Keratinocyte (primary cell): ENCODE measurements around the gene BEST3. TPM values are rescaled to one million over a fixed set of nuclear protein-coding genes. Genes with fewer than 3 reads are reported as not detected.
A peak's percentile ranks its signal among the peaks of the same experiment; 100 is the strongest.

Source experiments
- DNase-seq: peaks from one replicate; pipeline ENCODE4 v3.0.0-alpha.2; 2011; ENCODE audit warnings: low read depth, missing footprints, low spot score
- FAIRE-seq: peaks from 2 replicates; lab custom pipeline; 2011; peaks lifted over from hg19 to GRCh38; lab: Jason Lieb, UNC
- H2AFZ ChIP-seq: 2 replicates; pipeline ENCODE4 v1.6.0; 2012; ENCODE audit warnings: low read length, control low read depth, inconsistent platforms; ENCODE audit not compliant: control insufficient read depth
- H3K27ac ChIP-seq: 2 replicates; pipeline ENCODE4 v1.5.1; 2011; ENCODE audit warnings: low read length; ENCODE audit not compliant: control insufficient read depth, insufficient read depth
- H3K27me3 ChIP-seq: 3 replicates; pipeline ENCODE4 v1.6.0; 2011; ENCODE audit warnings: low read length; ENCODE audit not compliant: control insufficient read depth, insufficient read depth; ENCODE audit errors: extremely low read depth
- H3K36me3 ChIP-seq, 2 experiments: 2 replicates in 1 of 2; 3 replicates in 1 of 2; pipeline ENCODE4 v1.5.1; 2011; ENCODE audit warnings: low read length in 2 of 2, mild to moderate bottlenecking in 1 of 2; ENCODE audit not compliant: control insufficient read depth in 2 of 2, insufficient read depth in 2 of 2; ENCODE audit errors: extremely low read depth in 1 of 2
- H3K4me1 ChIP-seq: 3 replicates; pipeline ENCODE4 v1.5.1; 2011; ENCODE audit warnings: low read length; ENCODE audit not compliant: control insufficient read depth, insufficient read depth; ENCODE audit errors: extremely low read depth
- H3K4me2 ChIP-seq: 3 replicates; pipeline ENCODE4 v1.6.0; 2011; ENCODE audit warnings: low read depth, low read length; ENCODE audit not compliant: control insufficient read depth, insufficient read depth; ENCODE audit errors: extremely low read depth
- H3K4me3 ChIP-seq, 3 experiments: fragments of 200-600 bp in 1 of 3; sonication (generic) in 1 of 3; 2 replicates in 2 of 3; 3 replicates in 1 of 3; pipeline ENCODE4 v1.5.1; 2011 to 2016; ENCODE audit warnings: low read length in 3 of 3, mild to moderate bottlenecking in 3 of 3, control low read depth in 2 of 3, inconsistent platforms in 1 of 3, low read depth in 1 of 3, mixed read lengths in 1 of 3, mixed run types in 1 of 3, moderate library complexity in 1 of 3; ENCODE audit not compliant: control insufficient read depth in 2 of 3, insufficient read depth in 2 of 3; ENCODE audit errors: extremely low read depth in 1 of 3
- H3K79me2 ChIP-seq: 2 replicates; pipeline ENCODE4 v1.6.0; 2012; ENCODE audit warnings: low read length; ENCODE audit not compliant: control insufficient read depth, insufficient read depth
- H3K9ac ChIP-seq: 3 replicates; pipeline ENCODE4 v1.6.0; 2011; ENCODE audit warnings: low read length; ENCODE audit not compliant: control insufficient read depth, insufficient read depth; ENCODE audit errors: extremely low read depth
- H3K9me1 ChIP-seq: 3 replicates; pipeline ENCODE4 v1.6.0; 2011; ENCODE audit warnings: low read length; ENCODE audit not compliant: control insufficient read depth, insufficient read depth; ENCODE audit errors: extremely low read depth
- H3K9me3 ChIP-seq: 2 replicates; pipeline ENCODE4 v1.5.1; 2012; ENCODE audit warnings: low read depth, low read length; ENCODE audit not compliant: control insufficient read depth
- H4K20me1 ChIP-seq: 3 replicates; pipeline ENCODE4 v1.6.0; 2011; ENCODE audit warnings: low read length; ENCODE audit not compliant: control insufficient read depth, insufficient read depth; ENCODE audit errors: extremely low read depth
- CTCF ChIP-seq, 3 experiments: IDR thresholded peaks in 1 of 3; conservative IDR thresholded peaks in 1 of 3; optimal IDR thresholded peaks in 1 of 3; 2 replicates in 2 of 3; 3 replicates in 1 of 3; pipeline versions ENCODE3 to v1.5.1; 2011; ENCODE audit warnings: low read length in 3 of 3, mild to moderate bottlenecking in 3 of 3, moderate library complexity in 2 of 3, control low read depth in 1 of 3, inconsistent platforms in 1 of 3; ENCODE audit not compliant: insufficient read depth in 2 of 3; ENCODE audit errors: extremely low read depth in 1 of 3
- EZH2 ChIP-seq: IDR thresholded peaks from one replicate; pipeline ENCODE4 v1.6.1; 2012; ENCODE audit warnings: inconsistent platforms, mild to moderate bottlenecking, low read length, moderate library complexity
- dilution Hi-C: fragments of 300-500 bp; cut with MboI; formaldehyde crosslinking; loops from one replicate; pipeline ENCODE4 v1.7.0; 2020; ENCODE audit warnings: low sequenced_read_pairs; ENCODE audit not compliant: extremely low pct_ligation_motif_present
- polyA plus RNA-seq, 5 experiments: library from polyadenylated mRNA; depleted of rRNA in 3 of 5; stranded (reverse) in 3 of 5; stranded (forward) in 1 of 5; unstranded in 1 of 5; fragments of >200 nt; gene quantifications; 1 replicate in 1 of 5; 2 replicates in 3 of 5; 3 replicates in 1 of 5; pipeline versions ENCODE4 v1.2.1 to v1.2.3, GENCODE V29; 2011 to 2012; ENCODE audit warnings: missing spikeins in 2 of 5, low read depth in 1 of 5, low replicate concordance in 1 of 5

Gene BEST3
- polyA plus RNA-seq, 1 donor (not counting 4 experiments of a cell fraction or from before 2014, with no cell fraction given): 0.07 TPM

- TF ChIP-seq EZH2 (no peak), CTCF (optimal IDR thresholded peaks at IDR 0.05 in 1 of 3, IDR thresholded peaks at IDR 0.05 in 1 of 3, conservative IDR thresholded peaks at IDR 0.05 in 1 of 3; ENCODE audit: extremely low read depth in 1 of 3, insufficient read depth in 2 of 3, low read length in 3 of 3) (no peak)
- H3K79me2 ChIP-seq: no peaks in the 10 kb centered on the region
- FAIRE-seq (peak; percentile 5), DNase-seq (no peak)
- dilution Hi-C loops: no loop called here
- H3K9me1 ChIP-seq: no peaks in the 10 kb centered on the region
- H3K4me1 ChIP-seq: peaks cover 35% of the 10 kb centered on the region
- no peak overlapping the region for H3K4me3 ChIP-seq
- no peaks in the 10 kb centered on the region for H3K9me3 ChIP-seq
- H3K4me2 ChIP-seq: peak overlapping the region; percentile 68
- H4K20me1 ChIP-seq: no peaks in the 10 kb centered on the region
- H3K27ac ChIP-seq: peak overlapping the region; percentile 79
- peak overlapping the region; percentile 81 for H2AFZ ChIP-seq
- no peaks in the 10 kb centered on the region for H3K27me3 ChIP-seq
- H3K36me3 ChIP-seq: no peaks in the 10 kb centered on the region
- H3K9ac ChIP-seq: peak overlapping the region; percentile 35
Measured at GRCh38 chr12:69655616-69656340, 43.3 kb downstream of the BEST3 start.

GRCh38 chr12:69653703-69654102 is 45.4 kb downstream of the BEST3 start:
- FAIRE-seq: peak; percentile 29
- dilution Hi-C loops: no loop called here

More at GRCh38 chr12:69653703-69654102, 45.4 kb downstream of the BEST3 start:
- DNase-seq: no peak
- H3K9me1 ChIP-seq: no peaks in the 10 kb centered on the region
- H3K4me1 ChIP-seq: peaks cover 36% of the 10 kb centered on the region
- H3K27ac ChIP-seq: no peak overlapping the region
- no peaks in the 10 kb centered on the region for H3K27me3 ChIP-seq
- TF ChIP-seq EZH2: no peak
- H3K9ac ChIP-seq: no peak overlapping the region
- no peaks in the 10 kb centered on the region for H3K79me2 ChIP-seq
- H3K9me3 ChIP-seq: no peaks in the 10 kb centered on the region
- H2AFZ ChIP-seq: no peak overlapping the region
- no peaks in the 10 kb centered on the region for H3K36me3 ChIP-seq
- H4K20me1 ChIP-seq: no peaks in the 10 kb centered on the region
- H3K4me2 ChIP-seq: no peak overlapping the region
- H3K4me3 ChIP-seq: no peak overlapping the region
